Neural progenitor cell (in vitro differentiated cells): ENCODE results near the gene THRA.

Experiments used
- CTCF ChIP-seq: fragments of 200-600 bp; sonication (generic); IDR thresholded peaks from 2 replicates; pipeline ENCODE4 v1.5.1; 2017; ENCODE audit warnings: antibody characterized with exemption, mild to moderate bottlenecking
- EZH2 ChIP-seq: fragments of 200-600 bp; sonication (generic); IDR thresholded peaks from 2 replicates; pipeline ENCODE4 v1.6.1; 2017; ENCODE audit warnings: antibody characterized with exemption, mild to moderate bottlenecking, moderate library complexity
- EZH2phosphoT487 ChIP-seq: fragments of 200-600 bp; sonication (generic); IDR thresholded peaks from 2 replicates; pipeline ENCODE4 v1.6.1; 2017; ENCODE audit warnings: antibody characterized with exemption

- TF ChIP-seq CTCF (no peak), EZH2 (no peak), EZH2phosphoT487 (no peak)
Measured at GRCh38 chr17:40095944-40096791, 33.4 kb downstream of the THRA start.
